Iris pigment epithelial cell (primary cell): ENCODE results near the gene MTHFSD.

ENCODE experiments used
- DNase-seq: peaks from one replicate; pipeline ENCODE4 v3.0.0-alpha.2; 2011; ENCODE audit warnings: low read depth

Gene MTHFSD

DNA sequence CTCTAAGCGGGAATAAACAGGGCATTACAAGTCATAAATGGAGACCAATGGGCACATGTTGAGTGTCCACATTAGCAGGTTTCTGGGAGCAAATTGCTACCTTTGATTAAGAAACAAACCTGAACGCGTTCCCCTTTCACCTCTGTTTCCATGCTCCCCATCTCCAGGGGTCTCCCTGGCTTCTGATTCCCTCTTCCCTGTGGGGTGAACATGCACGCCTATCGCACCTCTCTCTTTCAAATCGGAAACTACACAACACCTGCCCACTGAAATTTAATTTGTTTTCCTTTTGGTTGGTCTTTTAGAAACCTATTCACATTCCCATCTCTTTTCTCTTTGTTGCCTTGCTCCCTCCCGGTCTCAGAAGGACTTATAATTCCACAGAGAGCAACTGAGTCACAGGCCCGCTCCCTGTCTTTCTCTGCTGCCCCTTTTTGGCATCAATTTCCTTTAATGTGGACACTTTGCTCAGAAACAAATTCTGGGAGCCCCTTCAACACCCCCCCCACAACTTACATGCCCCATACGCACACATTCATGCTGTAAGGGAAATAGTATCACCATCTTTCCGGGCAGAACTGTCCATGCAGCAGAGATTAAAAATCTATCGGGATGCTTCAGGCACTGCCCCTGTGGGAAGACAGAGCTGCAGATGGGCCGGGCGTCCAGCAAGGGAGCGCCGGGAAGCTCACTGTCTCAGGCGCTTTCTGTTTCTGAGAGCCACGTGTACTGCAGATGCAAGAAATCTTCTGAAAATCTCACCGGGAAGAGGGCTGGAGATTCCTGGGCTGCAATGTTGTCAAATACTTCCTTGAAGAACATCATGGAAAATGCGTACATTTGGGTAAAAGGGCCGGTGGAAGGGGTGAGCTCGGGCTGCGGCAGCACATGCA is 51.9 kb downstream of the MTHFSD start:
- DNase-seq = peak; percentile 67

DNA sequence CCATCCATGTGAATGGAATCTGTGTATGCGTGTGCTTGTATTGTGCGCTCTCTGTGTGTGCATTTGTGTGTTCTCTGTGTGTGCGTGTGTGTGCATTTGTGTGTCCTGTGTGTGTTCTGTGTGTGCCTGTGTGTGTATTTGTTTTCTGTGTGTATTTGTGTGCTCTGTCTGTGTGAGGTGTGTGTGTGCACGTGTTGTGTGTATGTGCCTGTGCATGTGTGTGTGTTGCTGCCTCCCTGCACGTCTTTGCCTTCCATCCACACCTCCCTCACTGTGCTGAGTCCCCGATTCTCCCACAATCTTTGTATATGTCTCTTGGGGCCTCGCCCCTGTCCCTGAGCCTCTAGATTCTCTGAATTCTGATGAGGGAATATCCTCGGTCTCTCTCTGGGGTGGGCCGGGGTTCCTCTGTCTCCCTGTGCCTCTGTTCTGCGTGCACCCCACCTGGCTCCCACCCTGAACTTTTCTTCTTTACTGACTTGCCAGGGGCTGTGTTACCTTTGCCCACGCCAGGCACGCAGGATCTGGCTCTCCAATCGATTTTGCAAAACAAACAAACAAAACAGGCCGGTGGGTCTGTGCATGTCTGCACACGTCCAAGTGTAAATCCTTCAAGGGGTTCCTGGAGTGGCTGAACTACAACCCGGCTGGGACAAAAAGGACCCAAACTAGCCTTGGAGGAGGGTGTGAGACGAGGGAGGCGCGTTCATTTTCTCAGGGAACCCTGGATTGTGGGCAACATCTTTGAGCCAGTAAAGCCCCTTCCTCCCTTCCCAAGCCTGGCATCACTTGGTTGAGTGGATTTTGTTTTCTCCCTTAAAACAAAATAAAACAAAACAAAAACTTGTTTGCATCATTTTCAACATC is 52.8 kb downstream of the MTHFSD start:
- no peak for DNase-seq

DNA sequence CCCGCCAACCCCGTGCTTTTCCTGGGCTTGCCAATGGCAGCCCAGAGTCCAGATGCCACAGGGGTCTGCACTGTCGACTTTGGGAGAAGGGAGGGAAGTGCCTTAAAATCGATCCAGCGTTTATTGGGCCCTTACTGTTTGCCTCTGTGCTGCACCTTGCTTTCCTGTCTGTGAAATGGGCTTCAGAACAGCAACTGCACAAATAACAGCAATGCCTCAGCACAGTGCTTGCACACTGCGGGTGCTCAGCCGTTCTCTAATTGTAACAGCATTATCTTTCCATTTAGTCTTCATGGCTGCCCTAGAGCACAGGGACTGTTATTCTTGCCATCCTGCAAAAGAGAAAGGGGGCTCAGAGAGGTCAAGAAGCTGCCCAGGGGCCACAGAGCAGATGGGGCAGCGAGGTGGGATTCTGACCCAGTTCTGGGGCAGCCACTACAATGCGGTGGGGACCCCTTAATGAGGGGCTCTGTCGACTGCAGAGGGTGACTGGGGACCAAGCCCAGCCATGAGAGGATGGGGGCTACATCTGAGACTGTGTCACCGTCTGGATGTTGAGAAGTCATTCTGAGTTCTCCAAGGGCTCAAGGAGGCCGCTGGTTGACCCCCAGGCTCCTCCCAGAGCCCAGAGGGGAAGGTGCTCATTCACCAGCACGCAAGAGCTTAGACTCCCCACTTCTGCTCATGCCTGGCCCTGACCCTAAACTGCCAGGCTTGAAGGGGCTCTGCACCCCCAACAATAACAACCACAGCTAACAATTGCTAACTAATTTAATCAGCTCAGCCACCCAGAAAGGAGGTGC is 54.1 kb downstream of the MTHFSD start:
- no peak for DNase-seq

DNA sequence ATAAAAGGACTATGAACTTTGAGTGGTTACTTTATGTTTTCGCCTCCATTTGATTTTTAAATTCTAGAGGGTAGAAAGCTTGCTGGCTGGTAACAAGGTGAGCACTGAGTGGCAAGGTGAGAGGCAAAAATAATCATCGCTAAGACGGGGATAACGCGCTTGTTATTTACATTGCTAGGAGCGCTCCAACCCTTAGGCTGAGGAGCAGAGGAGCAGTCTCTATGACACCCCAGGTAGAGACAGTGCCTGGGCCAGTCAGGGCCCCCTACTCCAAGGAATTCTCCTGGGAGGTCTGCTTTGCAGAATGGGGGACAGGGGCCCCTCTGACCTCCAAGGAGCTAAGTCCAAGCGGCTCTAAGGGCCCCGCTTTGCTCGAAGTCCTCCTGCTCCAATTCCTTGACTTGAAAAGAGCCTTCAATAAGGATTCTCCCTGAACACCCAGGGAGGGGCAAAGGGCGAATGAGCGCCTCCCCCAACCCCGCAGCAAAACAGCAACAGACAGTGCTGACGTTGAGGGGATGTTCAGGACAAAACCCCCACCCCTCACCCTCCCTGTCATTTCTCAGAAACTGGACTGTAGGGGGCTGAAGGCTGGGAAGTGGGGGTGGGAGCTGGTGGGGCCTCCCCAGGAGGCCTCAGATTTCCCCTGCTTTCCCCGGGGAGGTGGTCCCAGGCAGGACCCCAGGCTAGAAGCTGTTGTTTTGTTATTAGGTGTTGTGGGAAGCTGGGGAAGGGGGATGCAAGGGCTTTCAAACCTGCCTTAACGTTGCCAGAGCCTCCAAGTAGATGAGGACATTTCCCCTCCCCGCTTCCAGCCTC is 54.9 kb downstream of the MTHFSD start:
- no peak for DNase-seq

DNA sequence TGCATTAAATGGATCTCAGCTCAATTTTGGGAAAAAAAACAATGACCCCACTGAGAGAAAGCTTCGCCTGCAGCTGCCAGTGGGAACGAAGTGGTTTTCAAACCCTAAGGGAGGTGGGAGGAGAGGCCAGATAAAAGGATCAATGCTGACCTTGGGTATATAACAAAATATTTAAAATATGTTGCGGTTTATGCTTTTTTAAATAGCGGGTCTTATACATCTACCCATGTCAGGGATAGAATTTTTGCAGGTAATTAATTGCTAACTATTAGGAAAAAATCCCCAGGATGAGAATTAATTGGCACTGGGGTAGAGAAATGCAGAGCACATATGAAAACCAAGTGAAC is 55.6 kb downstream of the MTHFSD start:
- DNase-seq = no peak

DNA sequence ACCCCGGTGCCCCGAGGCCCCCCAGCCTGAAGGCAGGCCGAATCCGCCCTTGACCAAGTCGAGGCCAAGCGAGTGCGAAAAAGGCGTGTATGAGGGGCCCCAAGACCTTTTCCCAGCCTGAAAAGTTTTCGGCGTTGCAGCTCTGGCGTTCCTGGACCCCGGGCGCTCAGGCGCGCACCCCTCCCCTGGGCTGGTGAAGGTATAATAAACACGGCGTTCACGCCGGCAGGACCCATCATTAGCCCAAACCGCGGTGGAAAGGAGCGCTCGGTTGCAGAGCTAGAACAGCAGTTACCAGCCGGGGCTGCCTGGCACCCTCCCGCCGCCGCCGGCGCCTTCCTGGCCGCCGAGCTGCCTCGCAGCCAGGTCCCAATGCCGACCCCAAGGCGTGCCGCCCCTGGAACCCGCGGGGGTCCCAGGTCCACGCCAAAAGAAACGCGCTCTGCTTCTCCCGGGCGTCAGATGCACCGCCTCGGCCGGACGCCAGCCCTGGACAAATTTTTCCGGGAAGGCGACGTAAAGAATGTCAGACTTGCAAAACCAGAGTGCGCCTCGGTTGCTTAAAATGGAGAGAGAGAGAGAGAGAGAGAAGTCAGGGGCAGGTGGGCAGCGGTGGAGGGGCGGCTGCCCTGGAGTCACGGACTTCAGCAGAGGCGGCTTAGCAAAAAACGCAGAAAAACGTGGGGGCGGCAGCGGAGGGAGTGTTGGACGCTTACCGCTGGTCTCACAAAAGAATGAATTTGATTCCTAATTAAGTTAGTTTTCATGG is 56.2 kb downstream of the MTHFSD start:
- DNase-seq = peak; percentile 56

DNA sequence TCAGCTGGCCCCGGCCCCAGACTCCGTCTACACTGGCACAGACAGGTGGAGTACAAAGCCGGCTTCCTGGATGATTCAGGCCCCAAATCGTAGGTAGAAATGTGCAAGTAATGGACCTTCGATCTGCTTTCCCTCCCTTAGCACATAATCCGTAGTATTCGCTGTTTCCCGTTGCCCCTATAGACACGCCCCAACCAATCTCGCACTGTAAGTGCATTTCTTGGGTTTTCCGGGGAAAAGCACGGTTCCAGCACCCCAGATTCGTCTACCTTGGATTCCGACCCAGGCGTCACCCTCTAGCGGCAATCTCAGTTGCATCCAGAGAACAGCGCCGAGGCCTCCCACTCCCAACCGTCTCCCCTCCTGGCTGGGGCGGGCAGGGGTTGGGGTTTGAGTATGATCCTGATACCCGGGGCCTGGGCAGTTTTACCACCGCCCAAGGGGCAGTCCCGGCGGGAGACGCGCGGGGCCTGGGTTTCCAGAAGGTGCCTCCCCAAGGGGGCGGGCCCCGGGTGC is 56.8 kb downstream of the MTHFSD start:
- no peak for DNase-seq

DNA sequence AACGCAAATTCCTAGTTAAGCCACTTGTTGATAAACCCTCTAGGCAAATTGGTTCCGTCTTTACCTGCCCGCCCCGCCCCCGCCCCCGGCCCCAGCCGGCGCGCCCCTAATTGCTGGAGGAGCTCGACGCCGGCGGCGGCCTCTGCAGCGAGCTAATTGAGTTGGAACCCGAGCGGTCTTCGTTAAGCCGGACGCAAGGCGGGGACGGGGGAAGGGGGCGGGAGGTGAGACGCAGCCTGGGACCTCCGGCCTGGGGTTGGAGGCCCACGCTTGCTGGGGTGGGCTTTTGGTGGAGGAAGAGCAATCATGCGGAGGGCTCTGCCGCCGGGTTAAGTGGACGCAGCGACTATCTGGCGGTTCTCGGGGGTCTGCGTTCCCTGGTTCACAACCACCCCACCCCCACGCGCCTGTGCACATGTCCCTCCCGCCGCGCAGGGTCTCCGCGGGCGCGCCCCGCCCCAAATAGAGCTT is 57.4 kb downstream of the MTHFSD start:
- no peak for DNase-seq

DNA sequence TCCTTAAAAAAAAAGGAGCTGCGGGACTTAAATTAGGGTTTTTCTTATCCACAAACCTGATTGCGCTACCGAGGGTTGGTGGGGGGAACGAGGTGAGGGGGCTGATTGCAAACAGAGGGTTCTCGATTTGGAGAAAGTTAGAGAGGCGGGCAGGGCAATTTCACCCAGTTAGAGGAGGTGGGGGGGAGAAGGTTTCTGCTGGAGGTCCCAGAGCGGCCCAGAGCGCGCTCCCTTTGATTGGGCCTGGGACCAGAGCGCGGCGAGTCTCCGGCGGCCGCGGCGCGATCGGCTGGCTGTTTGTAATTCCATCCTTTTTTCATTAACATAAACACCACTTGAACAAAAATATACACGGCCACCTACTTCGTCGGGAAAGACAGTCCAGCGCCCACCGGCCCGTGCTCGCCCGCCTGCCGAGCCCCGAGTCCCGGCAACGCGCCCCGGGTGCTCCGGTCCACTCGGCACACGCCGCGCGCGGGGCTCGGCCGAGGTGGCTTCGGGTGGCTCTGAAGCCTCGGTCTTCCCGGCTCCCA is 58.0 kb downstream of the MTHFSD start:
- DNase-seq = no peak

DNA sequence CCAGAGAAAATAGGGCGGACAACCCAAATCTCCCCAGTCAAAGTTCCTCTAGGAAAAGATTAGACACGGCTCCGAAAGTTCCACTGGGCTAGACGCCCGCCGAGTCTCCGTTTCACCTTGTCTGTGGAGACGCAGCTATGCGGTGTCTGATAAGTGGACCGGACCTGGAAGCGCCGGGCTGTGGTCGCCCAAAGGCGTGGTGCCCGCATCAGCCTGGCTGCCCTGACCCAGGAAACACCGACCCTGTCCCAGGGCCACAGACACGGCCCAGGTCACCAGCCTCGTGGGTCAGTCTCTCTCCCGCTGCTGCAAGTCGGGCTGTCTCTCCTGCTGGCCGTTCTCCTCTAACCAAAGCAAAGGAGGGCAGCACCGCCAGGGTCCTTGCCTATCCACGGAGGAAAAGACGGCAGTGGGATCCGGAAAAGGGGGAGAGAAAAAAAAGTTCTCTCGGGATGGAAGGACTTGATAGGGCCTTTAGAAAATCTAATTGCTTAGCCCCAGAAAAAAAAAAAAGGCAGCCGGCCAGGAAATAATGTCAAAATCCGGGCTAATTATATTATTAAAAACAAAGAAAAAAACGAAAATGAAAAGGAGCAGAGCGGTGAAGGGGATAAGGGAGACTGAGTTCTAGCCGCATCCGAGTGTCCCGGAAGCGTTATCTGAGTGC is 58.6 kb downstream of the MTHFSD start:
- DNase-seq = no peak

DNA sequence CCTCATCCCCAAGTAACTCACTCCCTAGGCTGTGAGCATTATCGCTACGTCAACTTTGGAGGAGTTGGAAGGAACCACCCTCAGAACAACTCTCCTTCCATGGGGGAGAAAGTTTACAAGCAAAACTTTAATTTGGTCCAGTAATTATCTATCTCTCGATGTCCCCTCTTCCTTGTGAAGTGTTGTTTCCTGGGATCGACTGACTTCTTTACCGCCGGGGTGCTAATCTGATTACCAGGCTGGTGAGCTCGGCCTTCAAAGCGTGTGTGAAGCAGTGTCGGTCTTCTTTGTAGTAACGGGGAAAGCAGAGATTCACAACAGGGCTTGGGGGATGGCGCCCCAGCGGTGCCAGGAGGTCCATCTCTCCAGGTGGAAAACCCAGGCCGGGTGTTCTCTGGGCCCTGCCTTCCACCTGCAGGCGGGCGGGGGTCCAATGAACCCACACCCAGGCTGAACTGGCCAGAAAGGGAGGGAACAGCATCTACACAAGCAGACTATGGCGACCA is 59.2 kb downstream of the MTHFSD start:
- DNase-seq = no peak

DNA sequence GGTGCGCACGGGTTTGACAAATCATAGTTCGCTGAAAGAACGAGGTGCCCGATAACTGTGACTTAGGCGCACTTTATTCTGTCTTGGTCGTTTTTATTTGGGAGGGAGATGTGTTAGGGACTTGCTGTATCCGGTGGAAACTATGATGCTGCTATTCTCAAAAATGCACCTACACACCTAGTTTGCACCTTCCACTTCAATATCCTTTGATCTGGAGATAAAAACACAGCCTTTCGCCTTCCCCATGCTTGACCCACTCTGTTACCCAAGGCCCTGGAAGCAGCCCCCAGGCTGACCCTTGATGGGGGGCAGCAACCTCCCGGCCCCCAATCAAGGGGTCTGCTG is 59.7 kb downstream of the MTHFSD start:
- no peak for DNase-seq

DNA sequence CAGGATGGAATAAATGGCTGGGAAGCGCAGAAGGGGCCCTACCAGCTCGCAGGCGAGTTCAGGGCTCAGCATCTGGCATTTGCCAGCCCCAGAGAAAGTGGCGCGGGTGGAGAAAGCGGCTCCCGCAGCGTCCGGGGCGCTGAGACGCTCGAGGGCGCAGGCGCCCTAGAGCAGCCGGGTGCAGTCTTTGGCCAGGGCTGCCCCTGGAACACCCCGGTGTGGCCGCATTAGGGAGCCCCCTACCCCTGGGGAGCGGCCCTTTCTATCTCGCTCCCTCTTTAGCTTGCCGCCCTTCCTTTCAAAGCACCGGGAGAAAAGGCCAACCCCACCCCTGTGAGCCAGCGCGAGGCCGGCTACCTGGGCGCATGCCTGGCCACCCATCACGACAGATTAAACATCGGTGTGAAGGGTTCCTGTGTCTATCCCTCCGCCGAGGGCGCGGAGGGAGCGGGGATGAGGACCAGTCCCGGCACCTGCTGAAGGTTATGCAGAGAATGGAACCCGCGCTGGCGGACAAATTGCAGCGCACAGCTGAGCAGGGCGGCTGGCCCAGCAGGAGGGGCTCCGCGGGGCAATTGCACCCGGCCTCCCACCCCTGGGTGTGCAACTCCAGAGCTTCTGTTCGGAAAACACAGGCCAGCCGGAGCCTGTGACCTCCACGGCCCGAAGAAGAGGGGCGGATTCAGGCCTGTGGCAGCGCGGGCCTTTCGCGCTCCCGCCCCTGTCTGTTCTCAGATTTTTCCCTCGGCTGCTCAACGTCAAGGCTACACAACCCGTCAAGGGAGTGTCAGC is 60.3 kb downstream of the MTHFSD start:
- no peak for DNase-seq

DNA sequence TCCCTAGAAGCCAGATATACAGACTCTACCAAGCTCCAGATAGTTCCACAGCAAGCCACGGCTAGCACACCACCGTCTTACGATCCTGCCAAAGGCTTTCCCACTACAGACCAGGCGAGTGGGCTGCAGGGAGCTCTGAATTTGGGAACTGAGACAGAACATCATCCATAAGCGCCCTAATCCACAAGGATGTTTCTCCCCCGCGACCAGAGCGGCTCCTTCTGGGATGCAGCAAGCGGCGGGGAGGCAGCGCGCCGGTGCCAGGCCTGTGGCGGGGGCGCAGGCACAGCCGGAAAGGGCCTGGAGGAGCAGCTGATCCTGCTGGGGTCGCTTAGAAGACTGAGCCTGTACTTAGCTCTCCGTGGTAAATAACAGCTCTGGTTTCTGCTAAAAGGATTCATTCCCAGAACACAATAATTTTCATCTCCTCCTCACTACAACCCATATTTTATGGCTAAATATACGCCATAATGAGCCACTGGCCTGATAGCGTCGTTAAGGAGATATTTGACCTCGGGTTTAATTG is 60.9 kb downstream of the MTHFSD start:
- no peak for DNase-seq

DNA sequence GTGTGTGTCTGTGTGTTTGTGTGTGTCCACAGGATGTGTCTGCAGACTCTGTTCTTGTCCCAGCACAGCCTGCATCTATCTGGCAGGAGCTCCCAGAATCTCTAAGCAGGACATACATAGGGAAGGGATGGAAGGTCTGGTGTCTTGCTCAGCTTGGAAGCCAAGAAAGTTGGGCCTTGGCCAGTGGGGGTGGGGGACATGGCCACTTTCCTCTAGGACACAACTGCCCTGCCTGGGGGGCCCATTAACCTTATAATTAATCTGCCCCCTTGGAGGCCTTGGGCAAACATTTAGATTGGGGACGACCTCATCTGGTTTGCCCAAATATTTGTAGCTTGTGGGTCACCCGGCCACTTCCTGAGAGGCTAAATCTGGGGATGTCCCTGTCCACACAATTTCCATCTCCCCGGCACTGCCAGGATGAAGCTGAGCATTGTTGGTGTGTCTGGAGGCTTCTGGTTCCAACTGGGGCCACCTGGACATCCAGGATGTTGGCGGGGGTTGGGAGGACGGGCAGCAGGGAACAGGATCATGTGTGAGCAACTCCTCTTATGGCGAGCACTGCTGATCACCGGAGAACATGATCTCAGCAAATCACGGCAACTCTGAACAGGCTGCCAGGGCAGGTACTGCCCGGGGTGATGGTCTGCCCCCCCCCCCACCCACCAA is 61.9 kb downstream of the MTHFSD start:
- DNase-seq = no peak

DNA sequence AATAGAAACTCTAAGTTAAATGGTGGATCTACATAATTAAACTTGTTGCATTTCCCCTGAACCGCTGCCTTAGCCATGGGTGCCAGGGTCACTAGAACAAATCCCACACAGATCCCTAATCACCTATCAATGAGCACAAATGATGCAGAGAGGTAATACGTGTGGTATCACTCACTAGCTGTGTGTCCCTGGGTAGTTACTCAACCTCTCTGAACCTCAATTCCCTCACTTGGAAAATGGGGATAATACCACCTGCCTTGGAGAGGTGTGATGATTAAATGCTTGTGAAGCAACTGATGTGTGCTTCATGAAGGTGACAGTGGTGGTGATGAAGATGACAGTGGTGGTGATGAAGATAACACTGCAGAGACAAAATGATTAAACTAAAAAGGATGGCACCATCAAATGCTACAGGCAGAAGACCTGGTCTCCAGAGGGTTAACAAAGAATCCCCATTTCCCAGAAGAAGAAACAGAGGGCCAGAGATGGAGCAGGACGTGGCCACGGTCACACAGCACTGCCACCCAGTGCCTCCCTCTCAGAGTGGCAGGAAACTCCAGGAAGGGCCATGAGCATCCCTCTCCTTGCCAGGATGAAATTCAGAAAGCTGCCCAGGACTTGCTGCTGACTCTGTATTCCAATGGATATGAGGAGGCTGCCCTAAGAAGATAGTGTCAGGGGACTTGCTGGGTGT is 62.6 kb downstream of the MTHFSD start:
- DNase-seq = no peak

DNA sequence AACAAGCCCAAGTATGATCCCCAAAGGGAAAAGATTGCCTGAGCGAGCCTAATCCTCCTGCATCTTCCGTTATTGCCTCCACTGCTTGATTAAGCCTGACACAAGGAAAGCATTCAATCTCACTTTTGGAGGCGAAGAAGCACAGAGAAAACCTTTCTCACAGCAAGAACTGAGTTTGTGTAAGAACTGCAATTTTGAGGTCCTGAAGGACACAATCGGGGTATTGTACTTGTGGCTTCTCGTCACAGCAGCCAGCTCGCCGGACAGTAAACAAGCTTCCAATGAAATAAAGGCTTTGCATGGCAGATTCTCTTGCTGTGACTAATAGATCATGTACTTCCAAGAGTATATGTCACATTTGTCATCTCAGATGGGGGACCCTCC is 63.4 kb downstream of the MTHFSD start:
- no peak for DNase-seq
